HepG2 (cell line): ENCODE data around the gene SOCS7. TPM values are rescaled to one million over a fixed set of nuclear protein-coding genes. Genes with fewer than 3 reads are reported as not detected.

ENCODE experiments used
- ATAC-seq: fragments of 200-7000 bp; cut with Tn5 transposase; 3 replicates; pipeline ENCODE4 v1.9.1; 2020; ENCODE audit warnings: mild to moderate bottlenecking, moderate library complexity
- BruUV-seq: library from RNA; stranded (reverse); fragments of 400-500 nt; replicated peaks from 2 replicates; lab custom pipeline; 2021; lab: Mats Ljungman, UMichigan
- CTCF ChIA-PET: fragments of 300-600 bp; formaldehyde crosslinking; extraction: SDS; loops from one replicate; lab custom pipeline; 2021; ENCODE audit warnings: low total read pairs, inconsistent platforms, low intra/inter-chr PET ratio; lab: Yijun Ruan, JAX
- POLR2A ChIA-PET: fragments of 350-600 bp; sonication (Branson Sonifier 250); formaldehyde crosslinking; loops from one replicate; lab custom pipeline; 2020; ENCODE audit warnings: antibody characterized with exemption, inconsistent platforms; lab: Yijun Ruan, JAX
- DNase-seq: peaks from one replicate; pipeline ENCODE4 v3.0.0-alpha.2; 2015; ENCODE audit warnings: low spot score
- FAIRE-seq: peaks from 3 replicates; lab custom pipeline; 2011; peaks lifted over from hg19 to GRCh38; lab: Jason Lieb, UNC
- H2AFZ ChIP-seq: one replicate; pipeline ENCODE4 v1.6.1; 2011; ENCODE audit warnings: low read length, inconsistent platforms
- H3K27ac ChIP-seq: fragments of 300-600 bp; 3 replicates; pipeline ENCODE4 v1.8.0; 2011; ENCODE audit warnings: mixed run types, mild to moderate bottlenecking, mixed read lengths, low read length, inconsistent platforms; ENCODE audit not compliant: insufficient read depth; ENCODE audit errors: extremely low read length
- H3K27me3 ChIP-seq, 2 experiments: fragments of 200-600 bp in 1 of 2; 2 replicates in 1 of 2; 3 replicates in 1 of 2; pipeline versions ENCODE4 v1.6.0 to v1.8.0; 2011; ENCODE audit warnings: low read length in 2 of 2, mild to moderate bottlenecking in 2 of 2, moderate library complexity in 2 of 2, inconsistent platforms in 1 of 2; ENCODE audit not compliant: insufficient read depth in 2 of 2, control insufficient read depth in 1 of 2
- H3K36me3 ChIP-seq, 2 experiments: fragments of 200-600 bp in 1 of 2; replicated peaks in 1 of 2; 2 replicates in 1 of 2; 3 replicates in 1 of 2; pipeline versions ENCODE4 v1.5.1 to v1.8.0; 2011; ENCODE audit warnings: low read length in 2 of 2, inconsistent platforms in 1 of 2; ENCODE audit not compliant: insufficient read depth in 2 of 2, control insufficient read depth in 1 of 2
- H3K4me1 ChIP-seq: 2 replicates; pipeline ENCODE4 v1.5.1; 2012; ENCODE audit warnings: low read length, inconsistent platforms; ENCODE audit not compliant: insufficient read depth
- H3K4me2 ChIP-seq: 2 replicates; pipeline ENCODE4 v1.6.0; 2011; ENCODE audit warnings: low read depth, low read length, inconsistent platforms
- H3K4me3 ChIP-seq, 3 experiments: fragments of 200-600 bp in 1 of 3; sonication (generic), shearing (Covaris generic) in 1 of 3; replicated peaks in 1 of 3; 2 replicates each; pipeline ENCODE4 v1.5.1; 2011 to 2016; ENCODE audit warnings: low read length in 3 of 3, inconsistent platforms in 2 of 3, low read depth in 2 of 3, mild to moderate bottlenecking in 2 of 3, control low read depth in 1 of 3, mixed read lengths in 1 of 3; ENCODE audit not compliant: insufficient read depth in 1 of 3
- H3K79me2 ChIP-seq: one replicate; pipeline ENCODE4 v1.6.1; 2011; ENCODE audit warnings: low read length, inconsistent platforms; ENCODE audit not compliant: insufficient read depth
- H3K9ac ChIP-seq: 2 replicates; pipeline ENCODE4 v1.6.0; 2011; ENCODE audit warnings: mild to moderate bottlenecking, low read depth, low read length, inconsistent platforms; ENCODE audit not compliant: insufficient read depth
- H3K9me3 ChIP-seq: 2 replicates; pipeline ENCODE4 v1.5.1; 2012; ENCODE audit warnings: mild to moderate bottlenecking, low read length
- H4K20me1 ChIP-seq: 2 replicates; pipeline ENCODE4 v1.6.0; 2011; ENCODE audit warnings: inconsistent platforms, mild to moderate bottlenecking, low read length, moderate library complexity; ENCODE audit not compliant: insufficient read depth
- CAMTA2 ChIP-seq: sonication (generic); formaldehyde crosslinking; IDR thresholded peaks from 2 replicates; pipeline ENCODE4 v1.4.0; 2020; ENCODE audit warnings: mild to moderate bottlenecking, missing genetic modification reagents, borderline replicate concordance
- EEA1 ChIP-seq: sonication (generic); formaldehyde crosslinking; IDR thresholded peaks from 2 replicates; pipeline ENCODE4 v1.5.1; 2020; ENCODE audit warnings: mild to moderate bottlenecking, missing genetic modification reagents, borderline replicate concordance
- FOXJ3 ChIP-seq: sonication (generic); formaldehyde crosslinking; IDR thresholded peaks from 2 replicates; pipeline ENCODE4 v1.4.0; 2020; ENCODE audit warnings: missing genetic modification reagents, mild to moderate bottlenecking, borderline replicate concordance
- KLF13 ChIP-seq: sonication (generic); formaldehyde crosslinking; IDR thresholded peaks from 2 replicates; pipeline ENCODE4 v1.4.0; 2020; ENCODE audit warnings: mild to moderate bottlenecking, missing genetic modification reagents
- MAX ChIP-seq: IDR thresholded peaks from 2 replicates; pipeline ENCODE4 v1.6.1; 2012; ENCODE audit warnings: inconsistent platforms
- MAZ ChIP-seq, 2 experiments: sonication (generic) in 1 of 2; formaldehyde crosslinking in 1 of 2; IDR thresholded peaks; 2 replicates each; pipeline versions ENCODE4 v1.5.0 to v1.6.1; 2012 to 2020; ENCODE audit warnings: low read depth in 2 of 2, mild to moderate bottlenecking in 2 of 2, borderline replicate concordance in 1 of 2, improper control_type of control experiment in 1 of 2, low read length in 1 of 2, missing genetic modification reagents in 1 of 2, moderate library complexity in 1 of 2
- MIXL1 ChIP-seq: IDR thresholded peaks from 2 replicates; pipeline ENCODE4 v1.6.1; 2016
- MYC ChIP-seq: sonication (generic); formaldehyde crosslinking; IDR thresholded peaks from 2 replicates; pipeline ENCODE4 v1.9.0; 2021; ENCODE audit warnings: missing genetic modification reagents, borderline replicate concordance
- NCOA5 ChIP-seq: sonication (generic); formaldehyde crosslinking; IDR thresholded peaks from 2 replicates; pipeline ENCODE4 v1.4.0; 2020; ENCODE audit warnings: missing genetic modification reagents
- NR2C2 ChIP-seq: sonication (generic); formaldehyde crosslinking; IDR thresholded peaks from 2 replicates; pipeline ENCODE4 v1.4.0; 2020; ENCODE audit warnings: missing genetic modification reagents, mild to moderate bottlenecking, moderate library complexity, borderline replicate concordance
- PBX2 ChIP-seq: IDR thresholded peaks from 2 replicates; pipeline ENCODE4 v1.6.1; 2016; ENCODE audit warnings: control low read depth
- SP4 ChIP-seq: sonication (generic); formaldehyde crosslinking; IDR thresholded peaks from 2 replicates; pipeline ENCODE4 v1.8.1; 2023; ENCODE audit warnings: mild to moderate bottlenecking, missing genetic modification reagents
- THAP7 ChIP-seq: sonication (generic); formaldehyde crosslinking; IDR thresholded peaks from 2 replicates; pipeline ENCODE4 v1.8.1; 2023; ENCODE audit warnings: mild to moderate bottlenecking, missing genetic modification reagents
- ZFP36 ChIP-seq: fragments of 150-350 bp; IDR thresholded peaks from 2 replicates; pipeline ENCODE4 v1.6.1; 2018; ENCODE audit warnings: borderline replicate concordance, low read length, low read depth; ENCODE audit not compliant: partially characterized antibody
- ZNF703 ChIP-seq: sonication (generic); formaldehyde crosslinking; IDR thresholded peaks from 2 replicates; pipeline ENCODE4 v1.5.1; 2020; ENCODE audit warnings: missing genetic modification reagents, mild to moderate bottlenecking, moderate library complexity, borderline replicate concordance
- whole genome bisulfite sequencing: methylation state at CpG from one replicate; pipeline ENCODE4 v1.1.6; 2017; ENCODE audit warnings: low lambda C conversion rate; 5-methylcytosine and 5-hydroxymethylcytosine counted together
- in situ Hi-C: cut with HindIII; loops from 2 replicates; pipeline ENCODE4 v1.10.0; 2017; ENCODE audit warnings: low pct_unique_long_range_greater_than_20kb; ENCODE audit not compliant: extremely low pct_ligation_motif_present
- intact Hi-C: fragments of 100-400 bp; cut with micrococcal nuclease; formaldehyde crosslinking; loops from one replicate; pipeline ENCODE4 v1.10.0; 2022; ENCODE audit not compliant: unreplicated experiment
- polyA plus RNA-seq, 8 experiments: library from polyadenylated mRNA; depleted of rRNA in 3 of 8; stranded (reverse) in 7 of 8; unstranded in 1 of 8; fragments of >200 nt; fragmentation: Illumina TruSeq in 4 of 8; extraction: Trizol in 4 of 8; gene quantifications; 2 replicates each; pipeline versions ENCODE4 v1.2.1 to v1.2.3, GENCODE V29; 2011 to 2016; ENCODE audit warnings: low read depth in 4 of 8, missing spikeins in 1 of 8, mixed read lengths in 1 of 8; ENCODE audit not compliant: insufficient read depth in 1 of 8
- total RNA-seq, 5 experiments: library from RNA; depleted of rRNA; stranded (reverse); fragments of >200 nt; fragmentation: Illumina TruSeq; extraction: Trizol; gene quantifications; 2 replicates each; pipeline ENCODE4 v1.2.3, GENCODE V29; 2016; ENCODE audit warnings: low read depth in 1 of 5

The SOCS7 gene
- total and polyA plus RNA-seq, 2 of the 13 experiments (the other 11 are each of a cell fraction or from before 2014, with no cell fraction given) = 19.2 to 24.2 TPM

GRCh38 chr17:38353086-38353604 is 1.5 kb downstream of the SOCS7 start:
- Histone ChIP-seq H3K9ac (peak overlapping the region; percentile 77), H3K4me1 (peaks cover 78% of the 10 kb centered on the region), H3K9me3 (no peaks in the 10 kb centered on the region), H3K79me2 (peaks cover 53% of the 10 kb centered on the region), H3K27ac (peak overlapping the region; percentile 58), H3K27me3 (no peaks in the 10 kb centered on the region; a peak in 1 of 5 replicates), H3K36me3 (no peaks in the 10 kb centered on the region), H3K4me3 (peak overlapping the region; percentile 91 to 95 (median 94)), H4K20me1 (peaks cover 17% of the 10 kb centered on the region; the same call in 1 of the 2 replicates), H2AFZ (no peak overlapping the region), H3K4me2 (peak overlapping the region; percentile 94)
- BruUV-seq = TSS peak; percentile 45
- DNase-seq (no peak), FAIRE-seq (no peak), ATAC-seq (no peak)
- ChIA-PET CTCF (no interaction called here), POLR2A (interaction anchor here (6.8 kb wide), 1 partner anchor 61 kb away, joined by 158 read pairs; no protein-coding TSS in a partner anchor)
- WGBS = 5% methylated on average over 8 of the region's 8 CpGs
- intact Hi-C loops (no loop called here), in situ Hi-C loops (no loop called here)
- TF ChIP-seq ZFP36 (no peak), EEA1 (no peak), SP4 (no peak), KLF13 (no peak), ZNF703 (CRISPR knock-in tag) (no peak), MAZ (IDR thresholded peaks at IDR 0.05; ENCODE audit: borderline replicate concordance, low read depth, low read length) (no peak), MAZ (CRISPR knock-in tag; IDR thresholded peaks at IDR 0.05; ENCODE audit: low read depth) (no peak), NR2C2 (CRISPR knock-in tag) (no peak), THAP7 (CRISPR knock-in tag) (no peak), PBX2 (CRISPR knock-in tag) (0 out of 2 replicates have a peak, but pooled peaks have one; percentile 7), FOXJ3 (CRISPR knock-in tag) (no peak), MIXL1 (CRISPR knock-in tag) (no peak), MAX (peak; percentile 24; the same call in 1 of the 2 replicates), NCOA5 (CRISPR knock-in tag) (no peak), CAMTA2 (CRISPR knock-in tag) (0 out of 2 replicates have a peak, but pooled peaks have one; percentile 3), MYC (CRISPR knock-in tag) (no peak)
